A549 treated with AZD9567 at 1 μM for 4 hours (cell line): Measurements from ENCODE around the gene ATP7A. TPM values are rescaled to one million over a fixed set of nuclear protein-coding genes. Genes with fewer than 3 reads are reported as not detected.

Experiments
- total RNA-seq: library from RNA; stranded (reverse); fragments of 200-300 nt; extraction: Qiagen RNA extraction; gene quantifications from 5 replicates; pipeline ENCODE4 v1.2.3, GENCODE V29; 2022; ENCODE audit not compliant: insufficient read depth

The ATP7A gene
- 2.5 to 5.9 TPM (median 3.3 TPM) in 5 replicates for total RNA-seq

GRCh38 chrX:77910108-77910840 is at the start of gene ATP7A:
ATP7A (plus strand) TSS chrX:77910693; CDS start chrX:77971642, 60,949 bp downstream.

GRCh38 chrX:77894921-77895886 is 15.3 kb upstream of the ATP7A start, which contains the start of gene MAGT1:
MAGT1 (minus strand) TSS chrX:77895435; CDS start chrX:77895410, 25 bp downstream.

GRCh38 chrX:77899081-77899828 is 11.2 kb upstream of the ATP7A start, which contains the start of gene COX7B:
COX7B (plus strand) TSS chrX:77899468; CDS start chrX:77899554, 86 bp downstream.

GRCh38 chrX:77969538-77969937 is 59.0 kb downstream of the ATP7A start, which contains the start of gene PGAM4:
PGAM4 (minus strand) TSS chrX:77969638; CDS start chrX:77969638, 0 bp downstream.

Other genes starting within 250 kb of the ATP7A start
- gene ATRX, start 124.5 kb upstream of the ATP7A start, total RNA-seq = 13.0 to 29.7 TPM (median 18.6 TPM) in 5 replicates
- gene MAGT1, start 15.3 kb upstream of the ATP7A start, total RNA-seq = 34.3 to 40.2 TPM (median 39.1 TPM) in 5 replicates
- 577 to 622 TPM (median 603 TPM) in 5 replicates for gene COX7B, start 11.2 kb upstream of the ATP7A start, total RNA-seq
- 0.31 to 0.58 TPM (median 0.36 TPM) in 4 of 5 replicates, not detected in the other for gene PGAM4, start 58.9 kb downstream of the ATP7A start, total RNA-seq
- 584 to 611 TPM (median 593 TPM) in 5 replicates for gene PGK1, start 193.6 kb downstream of the ATP7A start, total RNA-seq
- gene TAF9B, start 229.0 kb downstream of the ATP7A start, total RNA-seq = 9.3 to 16.8 TPM (median 11.9 TPM) in 5 replicates